HG02943 (cell line): Measurements from ENCODE around the gene SLC37A2.
"Not testable (repeated sequence)": the region's sequence is repeated elsewhere in the genome, so short reads cannot be mapped to it uniquely, and the experiment has no call there.

Experiments
- ATAC-seq: cut with Tn5 transposase; IDR thresholded peaks from one replicate; pipeline ENCODE4 v1.9.1; 2021; ENCODE audit warnings: mild to moderate bottlenecking, low read depth, moderate library complexity; ENCODE audit not compliant: unreplicated experiment

SLC37A2 gene

DNA sequence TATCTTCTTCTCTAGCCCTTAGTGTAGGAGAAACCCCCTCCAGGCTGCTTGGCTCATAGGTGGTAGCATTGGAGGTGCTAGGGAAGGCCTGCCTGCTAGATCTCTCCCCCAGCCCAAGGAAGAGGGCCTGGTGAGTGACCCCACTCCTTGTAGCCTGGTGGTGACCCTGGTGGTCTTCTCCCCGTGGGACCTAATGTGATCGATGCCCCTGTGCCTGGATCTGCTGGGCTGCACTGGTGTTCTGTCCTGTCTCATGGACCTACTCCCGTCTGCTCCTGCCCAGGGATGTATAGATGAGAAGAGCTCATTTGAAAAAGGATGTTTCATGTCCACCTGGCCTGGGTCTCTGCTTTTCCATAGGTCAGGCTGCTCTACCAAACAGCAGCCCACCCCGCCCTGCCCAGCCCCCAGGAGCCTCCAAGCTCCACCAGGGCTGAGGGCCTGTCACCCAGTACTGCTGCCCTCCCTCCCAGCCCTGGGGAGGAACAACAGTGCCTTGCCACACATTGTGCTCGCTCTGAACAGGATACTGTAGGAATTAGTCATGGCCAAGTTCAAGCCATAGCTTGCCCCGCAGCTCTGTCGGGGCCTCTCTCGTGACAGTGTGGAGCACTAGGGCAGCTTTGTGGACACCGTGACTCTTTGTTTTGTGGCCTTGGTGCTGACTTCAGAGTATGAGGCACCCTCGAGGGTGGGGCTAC is 19.7 kb downstream of the SLC37A2 start:
- ATAC-seq = no peak

DNA sequence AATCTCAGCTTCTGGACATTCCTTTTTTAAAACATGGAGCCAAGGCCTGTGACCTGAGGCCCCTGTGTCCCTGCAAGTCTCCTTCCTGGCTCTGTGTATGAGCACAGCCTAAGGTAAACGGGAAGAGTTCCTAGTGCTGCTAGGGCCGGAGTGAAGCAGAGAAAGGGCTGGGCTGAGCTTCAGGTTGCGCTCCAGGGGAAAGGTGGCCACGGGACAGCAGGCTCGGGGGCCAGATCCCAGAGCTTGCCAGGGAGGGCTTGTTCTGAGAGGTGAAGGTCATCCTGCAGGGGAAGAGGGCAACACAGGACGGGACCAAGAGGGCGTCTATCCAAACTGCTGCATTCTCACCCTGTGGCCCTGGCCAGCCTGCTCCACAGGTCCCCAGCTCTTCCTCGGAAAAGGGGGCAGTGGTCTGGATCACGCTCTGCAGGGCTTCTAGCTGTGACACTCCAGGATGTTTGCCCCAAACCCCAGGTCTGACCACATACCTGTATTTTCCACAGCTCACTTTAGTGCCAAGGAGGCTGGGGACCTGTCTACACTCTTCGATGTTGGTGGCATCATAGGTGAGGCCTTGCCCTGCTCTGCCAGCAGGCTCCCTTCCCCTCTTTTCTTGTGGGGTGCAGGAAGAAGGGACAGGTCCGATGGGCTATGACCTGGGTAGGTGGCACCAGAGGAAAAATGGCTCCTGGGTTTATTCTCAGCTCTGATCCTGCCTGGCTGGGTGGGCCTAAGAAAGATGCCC is 20.4 kb downstream of the SLC37A2 start:
- no peak for ATAC-seq

GRCh38 chr11:125084057-125084416 is 20.9 kb downstream of the SLC37A2 start:
- no peak for ATAC-seq

GRCh38 chr11:125084761-125085231 is 21.7 kb downstream of the SLC37A2 start:
- no peak for ATAC-seq

DNA sequence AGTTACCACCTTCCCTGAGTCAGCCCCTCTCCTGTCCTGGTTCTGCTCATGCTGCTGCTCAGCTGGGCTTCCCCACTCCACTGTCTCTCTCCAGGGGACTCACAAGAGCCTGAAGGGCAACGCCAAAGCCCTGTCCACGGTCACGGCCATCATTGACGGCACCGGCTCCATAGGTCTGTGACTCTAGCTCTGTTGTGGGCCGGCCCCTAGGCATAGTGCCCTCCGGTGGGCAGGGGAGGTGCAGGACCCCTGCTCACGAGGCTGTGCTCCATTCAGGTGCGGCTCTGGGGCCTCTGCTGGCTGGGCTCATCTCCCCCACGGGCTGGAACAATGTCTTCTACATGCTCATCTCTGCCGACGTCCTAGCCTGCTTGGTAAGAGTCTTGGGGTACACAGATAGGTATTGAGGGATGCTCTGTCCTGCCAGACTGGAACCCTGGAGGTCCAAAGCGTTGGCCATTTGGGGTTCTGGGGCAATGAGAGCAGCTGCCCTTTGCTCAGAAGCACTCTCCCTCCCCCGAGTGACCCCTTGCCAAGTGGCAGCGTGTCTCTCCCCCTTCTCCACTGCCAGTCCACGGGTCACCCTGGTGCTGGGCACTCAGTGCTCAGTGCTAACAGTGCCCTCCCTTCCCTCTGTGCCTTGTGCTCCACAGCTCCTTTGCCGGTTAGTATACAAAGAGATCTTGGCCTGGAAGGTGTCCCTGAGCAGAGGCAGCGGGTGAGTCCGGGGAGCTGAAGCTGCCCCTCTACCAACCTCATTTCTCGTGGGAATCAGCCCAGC is 22.4 kb downstream of the SLC37A2 start:
- no peak for ATAC-seq

GRCh38 chr11:125086633-125087296 is 23.7 kb downstream of the SLC37A2 start:
- ATAC-seq = no peak

DNA sequence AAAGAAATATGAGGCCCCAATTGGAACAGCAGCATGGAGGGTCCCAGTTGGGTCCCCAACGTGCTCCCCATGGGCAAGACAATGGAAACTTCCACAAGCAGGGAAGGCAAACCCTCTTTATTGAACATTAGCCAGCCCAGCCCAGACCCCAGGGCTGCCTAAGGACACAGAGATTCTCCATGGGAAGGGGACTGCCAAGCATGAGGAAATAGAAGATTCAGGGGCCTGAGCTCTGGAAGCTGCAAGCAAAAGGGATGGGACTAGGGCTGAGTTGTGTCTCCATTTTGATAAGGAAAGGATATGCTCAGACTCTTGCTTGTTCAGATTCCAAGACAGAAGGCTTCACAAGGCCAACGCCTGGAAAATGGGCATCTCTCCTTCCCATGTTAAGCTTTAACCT is 25.0 kb downstream of the SLC37A2 start:
- ATAC-seq = no peak

DNA sequence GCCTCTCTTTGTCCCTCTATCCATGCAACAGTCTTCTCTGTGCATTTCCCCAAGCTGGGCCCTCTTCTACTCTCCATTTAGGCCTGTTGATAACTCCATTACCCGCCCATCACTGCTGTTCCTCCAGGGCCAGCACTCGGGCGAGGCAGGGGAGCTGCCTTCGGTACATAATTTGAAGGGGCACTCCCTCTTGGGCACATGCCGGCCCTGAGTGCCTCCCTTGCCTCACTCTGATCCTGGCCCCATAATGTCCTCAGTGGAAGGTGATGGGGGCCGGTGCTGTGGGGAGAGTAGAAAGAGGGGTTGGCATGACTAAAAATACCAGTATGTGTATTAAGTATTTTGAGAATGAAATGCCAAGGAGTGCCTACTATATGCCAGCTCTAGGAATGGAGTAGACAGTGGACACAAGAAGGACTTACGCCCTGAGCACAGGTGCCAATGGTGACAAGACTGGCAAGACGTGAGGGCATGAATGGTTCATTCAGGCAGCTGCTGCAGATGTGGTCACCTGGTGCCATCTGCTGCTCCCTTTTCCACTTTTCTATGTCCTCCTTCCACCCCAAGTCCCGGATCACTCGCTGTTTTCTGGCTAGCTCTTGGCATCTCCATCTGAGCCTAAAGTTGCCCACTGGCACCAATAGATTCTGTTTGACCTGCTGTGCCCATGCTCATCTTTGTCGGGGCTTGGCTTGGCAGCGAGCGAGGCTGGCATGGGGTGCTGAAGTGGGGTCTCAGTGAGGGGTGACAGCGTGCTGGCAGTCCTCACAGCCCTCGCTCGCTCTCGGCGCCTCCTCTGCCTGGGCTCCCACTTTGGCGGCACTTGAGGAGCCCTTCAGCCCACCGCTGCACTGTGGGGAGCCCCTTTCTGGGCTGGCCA is 25.7 kb downstream of the SLC37A2 start:
- ATAC-seq = no peak

- ATAC-seq = not testable (repeated sequence)
Observed at GRCh38 chr11:125089481-125089880, 26.4 kb downstream of the SLC37A2 start.

GRCh38 chr11:125090151-125090550 is 27.0 kb downstream of the SLC37A2 start:
- ATAC-seq = not testable (repeated sequence)

DNA sequence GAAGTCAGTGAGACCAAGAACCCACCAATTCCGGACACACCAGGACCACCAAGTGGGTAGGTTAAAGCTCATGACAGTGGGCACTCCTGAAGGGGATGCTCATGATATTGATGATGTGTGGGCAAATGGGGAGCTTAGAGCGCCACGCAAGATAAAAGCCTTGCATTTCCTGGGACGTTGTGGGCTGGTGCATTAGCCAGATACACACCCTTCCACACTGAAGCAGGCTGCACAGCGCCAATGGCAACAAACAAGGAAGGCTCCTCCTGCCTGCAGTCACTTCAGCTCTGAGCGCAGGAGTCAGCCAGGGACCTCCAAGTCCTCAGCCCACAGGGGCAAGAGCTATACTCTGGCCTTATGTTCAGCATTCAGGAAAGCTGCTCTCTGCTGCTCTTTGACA is 27.7 kb downstream of the SLC37A2 start:
- no peak for ATAC-seq

DNA sequence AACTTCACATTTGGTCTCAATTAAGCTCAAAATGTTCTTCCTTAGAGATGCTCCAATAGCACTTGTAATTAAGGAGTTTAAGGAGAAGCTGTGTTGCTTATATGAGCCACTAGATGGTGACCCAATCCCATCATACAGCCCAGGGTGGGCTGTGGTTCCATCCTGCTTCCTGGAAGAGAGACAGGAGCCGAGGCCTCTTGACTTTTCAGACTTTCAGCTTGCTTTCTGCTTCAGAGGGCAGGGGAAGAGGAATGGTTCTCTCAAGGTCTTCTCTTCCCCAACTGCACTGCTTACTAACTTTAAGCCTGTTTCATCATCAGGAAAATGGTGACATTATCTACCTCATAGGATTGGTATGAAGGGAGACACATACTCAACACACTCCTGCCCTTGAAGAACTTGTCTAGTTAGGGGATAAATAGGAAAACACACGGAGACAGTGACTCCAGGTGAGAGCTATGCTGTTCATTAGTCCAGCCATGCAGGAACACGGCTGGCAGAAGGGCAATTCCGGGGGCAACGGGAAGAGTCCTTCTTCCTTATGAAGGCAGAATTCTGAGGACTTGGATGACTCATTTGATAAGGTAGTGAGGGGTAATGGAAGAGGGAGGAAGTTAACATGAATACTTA is 28.3 kb downstream of the SLC37A2 start:
- no peak for ATAC-seq

DNA sequence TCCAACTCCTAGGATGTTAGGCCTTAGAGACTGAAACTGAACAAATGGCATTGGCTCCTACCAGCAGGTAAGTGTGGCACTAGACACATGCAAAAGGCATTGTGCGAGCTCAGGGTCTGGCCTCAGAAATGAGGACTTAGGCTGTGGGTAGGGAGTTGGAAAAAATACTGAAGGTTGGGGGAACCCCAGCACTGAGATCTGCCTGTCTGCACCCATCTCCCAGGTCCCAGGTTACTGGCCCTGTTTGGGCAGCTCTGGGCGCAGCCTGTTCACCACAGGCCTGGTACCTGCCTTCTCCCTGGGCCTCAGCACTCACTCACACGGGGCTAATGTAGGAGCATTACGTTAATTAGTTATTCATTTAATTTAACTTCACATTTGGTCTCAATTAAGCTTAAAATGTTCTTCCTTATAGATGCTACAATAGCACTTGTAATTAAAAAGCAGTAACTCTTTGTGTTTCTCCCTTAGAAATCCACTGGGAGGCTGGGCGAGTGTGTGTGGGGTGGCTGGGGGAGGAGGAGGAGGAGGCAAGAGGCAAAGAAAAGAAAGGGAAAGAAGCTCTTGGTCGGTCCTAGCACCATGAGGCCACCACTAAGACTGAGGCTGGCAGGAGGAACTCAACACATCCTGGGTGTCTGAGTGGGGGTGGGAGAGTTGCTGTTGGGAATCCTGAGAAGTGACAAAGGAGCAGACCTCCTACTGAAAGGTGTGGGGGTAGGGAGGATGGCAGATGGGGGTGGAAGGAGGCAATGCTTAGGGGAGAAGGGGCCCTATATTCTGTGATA is 29.0 kb downstream of the SLC37A2 start:
- no peak for ATAC-seq

- no peak for ATAC-seq
Observed at GRCh38 chr11:125092669-125093068, 29.6 kb downstream of the SLC37A2 start.

DNA sequence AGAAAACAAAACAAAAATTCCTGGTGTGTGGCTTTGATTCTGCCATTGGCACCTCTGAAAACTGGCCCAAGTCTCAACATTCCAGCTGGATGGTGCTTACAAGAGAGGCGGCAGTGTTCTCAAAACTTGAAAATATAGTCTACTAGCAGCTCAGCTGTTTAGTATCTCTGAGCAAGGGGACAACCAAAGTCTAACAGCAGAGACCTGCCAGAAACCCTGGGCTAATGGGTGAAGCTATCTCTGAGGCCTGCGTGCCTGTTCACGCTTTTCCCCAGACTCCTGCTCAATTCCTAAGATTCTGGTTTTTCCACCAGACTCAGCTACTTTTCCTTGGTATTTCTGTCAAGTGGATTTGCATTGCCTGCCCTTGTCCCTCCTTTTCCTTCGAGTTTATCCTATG is 30.4 kb downstream of the SLC37A2 start:
- ATAC-seq = no peak

- ATAC-seq = no peak
Observed at GRCh38 chr11:125094731-125095130, 31.6 kb downstream of the SLC37A2 start.

GRCh38 chr11:125100136-125100535 is 37.0 kb downstream of the SLC37A2 start:
- ATAC-seq = no peak

DNA sequence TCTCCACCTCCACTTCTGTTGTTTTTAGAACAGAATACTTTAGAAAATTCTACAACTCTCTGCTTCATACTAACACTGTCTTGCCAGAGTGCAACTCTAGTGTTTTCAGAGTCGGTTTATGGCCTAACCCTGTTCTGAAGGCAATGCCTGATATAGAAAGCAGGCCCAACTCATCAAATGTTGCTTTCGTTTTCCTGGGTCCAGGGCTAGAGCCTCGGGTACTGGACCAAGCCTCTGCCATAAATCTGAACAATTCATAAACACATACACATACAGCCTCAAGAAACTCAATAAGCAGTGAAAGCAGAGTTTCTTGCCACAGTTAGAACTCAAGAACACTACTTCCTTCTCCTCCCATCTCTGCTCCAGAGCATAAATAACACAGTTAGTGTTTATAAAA is 38.5 kb downstream of the SLC37A2 start:
- no peak for ATAC-seq

DNA sequence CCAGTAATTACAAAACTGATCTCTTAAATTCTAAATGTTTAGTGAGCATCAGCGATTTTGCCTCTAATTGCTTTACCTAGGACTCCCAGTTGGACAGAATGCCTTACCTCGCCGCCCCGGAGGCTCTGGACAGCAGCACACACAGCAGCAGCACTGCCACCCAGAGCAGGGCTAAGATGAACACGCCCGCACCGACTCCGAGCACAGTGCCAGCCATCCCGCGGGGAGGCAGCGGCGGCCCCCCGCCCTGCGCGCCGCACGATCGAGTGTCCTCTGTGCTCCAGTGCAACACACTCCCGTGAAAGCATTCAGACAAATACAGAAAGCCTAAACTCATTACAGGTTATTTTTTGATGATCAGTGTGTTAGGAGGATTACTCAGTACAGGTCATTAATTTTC is 38.9 kb downstream of the SLC37A2 start:
- ATAC-seq = no peak
